ENCODE measurements around the gene POLR3B. TPM values are rescaled to one million over a fixed set of nuclear protein-coding genes. Genes with fewer than 3 reads are reported as not detected.

POLR3B gene
- total and polyA plus RNA-seq, 2 of the 8 experiments (the other 6 are each of a cell fraction or from before 2014, with no cell fraction given): 5.0 to 13.2 TPM

DNA sequence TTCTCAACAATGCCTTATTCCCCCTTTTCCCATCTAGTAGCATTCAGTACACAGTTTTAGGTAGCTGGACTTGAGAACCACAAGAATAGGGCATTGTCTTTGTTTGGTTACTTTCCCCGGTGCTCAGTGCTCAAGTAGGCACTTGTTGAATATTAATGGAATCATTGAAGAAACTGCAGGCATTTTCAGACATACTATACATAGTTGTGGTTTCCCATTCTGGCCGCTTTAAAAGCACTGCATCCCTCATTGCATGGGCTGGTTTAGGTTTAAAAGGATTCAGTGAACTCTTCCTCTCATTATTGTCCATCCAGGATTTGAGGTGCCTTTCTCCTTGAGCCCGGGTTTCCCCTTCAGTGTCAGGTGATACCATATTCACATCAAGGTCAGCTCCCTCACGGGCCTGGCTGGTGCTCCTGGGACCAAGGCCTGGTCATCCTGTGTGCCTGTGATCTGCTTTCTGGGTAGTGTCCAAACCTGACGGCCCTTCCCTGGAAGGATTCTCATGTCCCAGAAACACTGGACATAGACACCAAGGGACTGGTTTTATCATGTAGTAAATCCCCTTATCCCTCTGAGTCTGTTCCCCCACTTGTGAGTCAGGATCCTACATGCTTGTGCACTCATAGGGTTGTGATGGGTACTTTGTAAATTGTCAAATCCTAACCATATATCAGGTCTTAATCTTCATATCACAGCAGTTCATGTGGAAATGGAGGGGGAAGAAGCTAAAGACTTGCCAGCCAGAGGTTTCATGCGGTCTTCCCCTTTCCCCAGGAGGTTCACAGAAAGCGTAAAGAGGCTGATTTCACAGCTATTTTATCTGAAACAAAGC, 47.7 kb upstream of the POLR3B start:
- no peak overlapping the region for H3K14ac ChIP-seq (ENCODE audit: insufficient read length)
- H2AFZ ChIP-seq (ENCODE audit: low read length): no peak overlapping the region
- H4K8ac ChIP-seq (ENCODE audit: extremely low read depth, insufficient read depth, low read length): no peak overlapping the region
- H2BK5ac ChIP-seq (ENCODE audit: low read depth, low read length): no peak overlapping the region
- no peak overlapping the region for H2BK20ac ChIP-seq (ENCODE audit: low read length)
- H3K4me1 ChIP-seq (replicated peaks in 1 of 4; ENCODE audit: control insufficient read depth in 3 of 4, insufficient read depth in 4 of 4, low read length in 3 of 4): peaks cover 0 to 7% (median 2%) of the 10 kb centered on the region in 4 experiments; a peak in 3 of 7 replicates
- H2AK5ac ChIP-seq (ENCODE audit: low read depth, low read length): no peak overlapping the region
- no peak for FAIRE-seq
- H3K18ac ChIP-seq (ENCODE audit: extremely low read depth, low read length): no peak overlapping the region
- H3K4me2 ChIP-seq (ENCODE audit: insufficient read depth in 1 of 2, low read depth in 2 of 2, low read length in 2 of 2): no peak overlapping the region
- H3K27ac ChIP-seq (ENCODE audit: low read depth, low read length): no peak overlapping the region
- H2BK12ac ChIP-seq (ENCODE audit: low read depth, low read length): no peak overlapping the region
- H3K36me3 ChIP-seq (ENCODE audit: control insufficient read depth in 2 of 4, insufficient read depth in 4 of 4, low read length in 3 of 4): no peaks in the 10 kb centered on the region
- H4K20me1 ChIP-seq (replicated peaks in 1 of 2; ENCODE audit: control insufficient read depth in 1 of 2, insufficient read depth in 2 of 2, low read length in 2 of 2): no peaks in the 10 kb centered on the region
- H3K23me2 ChIP-seq (ENCODE audit: low read depth, low read length): no peaks in the 10 kb centered on the region
- H4K5ac ChIP-seq (ENCODE audit: insufficient read length, low read depth, low read length): no peak overlapping the region
- no peaks in the 10 kb centered on the region for H3K9me3 ChIP-seq (ENCODE audit: insufficient read depth in 2 of 2, low read depth in 1 of 2, low read length in 1 of 2)
- H3K9ac ChIP-seq (replicated peaks in 1 of 4; ENCODE audit: extremely low read depth in 1 of 4, low read depth in 3 of 4, low read length in 3 of 4): no peak overlapping the region
- H2BK15ac ChIP-seq (ENCODE audit: low read length): no peak overlapping the region
- no peak overlapping the region for H3K4me3 ChIP-seq (ENCODE audit: extremely low read depth in 1 of 4, insufficient read depth in 2 of 4, low read depth in 3 of 4, low read length in 4 of 4)
- no peak overlapping the region for H3K56ac ChIP-seq (replicated peaks; ENCODE audit: insufficient read length, low read depth, low read length)
- H3K23ac ChIP-seq (ENCODE audit: insufficient read length): no peak overlapping the region
- TF ChIP-seq, protein P1, sequence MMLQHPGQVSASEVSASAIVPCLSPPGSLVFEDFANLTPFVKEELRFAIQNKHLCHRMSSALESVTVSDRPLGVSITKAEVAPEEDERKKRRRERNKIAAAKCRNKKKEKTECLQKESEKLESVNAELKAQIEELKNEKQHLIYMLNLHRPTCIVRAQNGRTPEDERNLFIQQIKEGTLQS (IDR thresholded peaks at IDR 0.05; ENCODE audit: insufficient read depth, low read depth, low read length): no peak
- TF ChIP-seq JUN (IDR thresholded peaks at IDR 0.05; ENCODE audit: low read depth, low read length) (no peak), SAP30 (IDR thresholded peaks at IDR 0.05; ENCODE audit: insufficient read depth, insufficient replicate concordance, low read length) (no peak), RBBP5 (IDR thresholded peaks at IDR 0.05; ENCODE audit: borderline replicate concordance, low read depth, low read length) (no peak), POLR2AphosphoS5 (IDR thresholded peaks at IDR 0.05; ENCODE audit: low read depth, low read length) (no peak), BACH1 (IDR thresholded peaks at IDR 0.05; ENCODE audit: low read length) (no peak)
- ChIA-PET POLR2A (ENCODE audit: partially characterized antibody) (no interaction called here), CTCF (ENCODE audit: partially characterized antibody) (interaction anchor here (0.9 to 1.5 kb wide), 3 partner anchors 9 to 81 kb away, joined by 3 to 5 read pairs (median 4); no protein-coding TSS in a partner anchor)
- no peak overlapping the region for H2BK120ac ChIP-seq (replicated peaks; ENCODE audit: low read depth, low read length)
- DNase-seq (ENCODE audit: low read depth in 1 of 2, low spot score in 2 of 2): no peak
- WGBS, 2 experiments (ENCODE audit: extremely low coverage in 1 of 2, insufficient coverage in 1 of 2, insufficient read length in 1 of 2, insufficient replicate concordance in 2 of 2, low coverage in 1 of 2, low lambda C conversion rate in 2 of 2, missing lambda C conversion rate in 1 of 2): 86% methylated on average over 7 of the region's 7 CpGs; no CpG with 5 or more reads in 1 of the 2 experiments
- no peaks in the 10 kb centered on the region for H3K79me2 ChIP-seq (ENCODE audit: control insufficient read depth in 1 of 2, insufficient read depth in 2 of 2, low read length in 2 of 2)
- no peaks in the 10 kb centered on the region for H3K27me3 ChIP-seq (replicated peaks in 1 of 4; ENCODE audit: control insufficient read depth in 3 of 4, extremely low read depth in 1 of 4, insufficient read depth in 3 of 4, low read length in 3 of 4)
- no peak overlapping the region for H4K91ac ChIP-seq (replicated peaks; ENCODE audit: insufficient read length, low read length)
- H3K4ac ChIP-seq (replicated peaks; ENCODE audit: insufficient read length, low read depth, low read length): no peak overlapping the region
- H3K79me1 ChIP-seq (ENCODE audit: low read depth, low read length): no peaks in the 10 kb centered on the region

Data from H1 (cell line).